ENCODE measurements around the gene CENPF. TPM values are rescaled to one million over a fixed set of nuclear protein-coding genes. Genes with fewer than 3 reads are reported as not detected.

The CENPF gene
- total RNA-seq, 1 donor from 2014 or later: 26.8 TPM

GRCh38 chr1:214708321-214708955 lies 105.4 kb downstream of the CENPF start:
- DNase-seq: no peak

GRCh38 chr1:214709241-214709640 lies 106.2 kb downstream of the CENPF start:
- no peak for DNase-seq

- DNase-seq: no peak
Observed at GRCh38 chr1:214712737-214713136, 109.7 kb downstream of the CENPF start.

Other genes starting within 250 kb of the CENPF start
- gene PTPN14, start 51.6 kb upstream of the CENPF start, total RNA-seq: 46.9 TPM

All from skin of body (tissue), 2 donors.